HG03097 (cell line): ENCODE results near the gene MORF4L2.
"Not testable (repeated sequence)": the region's sequence is repeated elsewhere in the genome, so short reads cannot be mapped to it uniquely, and the experiment has no call there.

ENCODE experiments used
- ATAC-seq: cut with Tn5 transposase; IDR thresholded peaks from one replicate; pipeline ENCODE4 v1.9.1; 2021; ENCODE audit not compliant: unreplicated experiment, low FRiP score

MORF4L2 gene

DNA sequence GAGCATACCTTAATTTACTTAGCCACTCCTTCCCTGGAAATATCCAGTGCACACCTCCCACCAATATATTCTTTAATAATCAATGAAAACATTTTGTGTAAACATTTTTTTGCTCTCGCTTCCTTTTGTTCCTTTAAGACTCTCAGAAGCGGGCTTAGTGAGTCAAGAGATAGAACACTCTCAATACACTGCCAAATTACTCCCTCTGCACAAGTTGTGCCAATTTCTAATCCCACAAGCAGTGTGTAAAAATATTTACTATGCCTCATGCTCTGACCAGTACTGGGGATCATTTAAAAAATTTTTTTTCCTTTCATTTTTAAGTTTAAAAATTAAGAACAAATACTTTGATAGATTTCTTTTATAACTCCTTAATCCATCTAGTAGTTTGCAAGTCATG is 5.1 kb downstream of the MORF4L2 start:
- no peak for ATAC-seq

DNA sequence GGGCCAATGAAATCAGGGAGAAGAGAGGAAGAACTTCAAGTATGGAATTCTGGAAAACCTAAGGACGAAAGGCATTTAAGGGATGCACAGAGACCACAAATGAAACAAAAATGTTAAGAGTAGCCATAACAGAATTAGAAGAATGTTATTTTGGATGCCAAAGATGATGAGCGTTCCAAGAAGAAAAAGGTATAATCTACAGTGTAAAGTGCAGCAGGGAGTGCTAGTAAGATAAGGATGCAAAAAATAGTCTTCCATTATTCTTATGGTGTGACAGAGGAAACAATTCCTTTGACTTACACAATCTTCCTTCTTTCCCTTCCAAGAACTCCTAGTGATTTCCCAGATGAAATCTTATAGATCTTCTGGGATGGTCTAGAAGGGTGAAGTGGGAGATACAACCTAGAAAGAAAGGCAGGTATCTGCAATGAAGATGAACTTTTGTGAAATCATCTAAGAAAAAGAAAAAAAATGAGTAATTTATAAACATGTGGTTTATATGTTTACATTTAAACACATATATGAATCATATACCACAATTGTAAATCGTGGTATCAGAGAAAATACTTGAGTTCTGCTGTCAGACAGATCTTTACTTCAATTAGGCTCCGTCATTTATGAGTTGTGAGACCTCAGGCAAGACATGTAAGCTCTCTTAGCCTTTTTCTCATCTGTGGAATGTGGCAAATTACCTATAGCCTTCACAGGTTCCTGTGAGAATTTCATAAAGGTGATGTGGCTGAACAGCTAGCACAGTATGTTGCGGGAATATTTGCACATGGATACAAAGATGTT is 8.1 kb downstream of the MORF4L2 start:
- ATAC-seq: no peak

DNA sequence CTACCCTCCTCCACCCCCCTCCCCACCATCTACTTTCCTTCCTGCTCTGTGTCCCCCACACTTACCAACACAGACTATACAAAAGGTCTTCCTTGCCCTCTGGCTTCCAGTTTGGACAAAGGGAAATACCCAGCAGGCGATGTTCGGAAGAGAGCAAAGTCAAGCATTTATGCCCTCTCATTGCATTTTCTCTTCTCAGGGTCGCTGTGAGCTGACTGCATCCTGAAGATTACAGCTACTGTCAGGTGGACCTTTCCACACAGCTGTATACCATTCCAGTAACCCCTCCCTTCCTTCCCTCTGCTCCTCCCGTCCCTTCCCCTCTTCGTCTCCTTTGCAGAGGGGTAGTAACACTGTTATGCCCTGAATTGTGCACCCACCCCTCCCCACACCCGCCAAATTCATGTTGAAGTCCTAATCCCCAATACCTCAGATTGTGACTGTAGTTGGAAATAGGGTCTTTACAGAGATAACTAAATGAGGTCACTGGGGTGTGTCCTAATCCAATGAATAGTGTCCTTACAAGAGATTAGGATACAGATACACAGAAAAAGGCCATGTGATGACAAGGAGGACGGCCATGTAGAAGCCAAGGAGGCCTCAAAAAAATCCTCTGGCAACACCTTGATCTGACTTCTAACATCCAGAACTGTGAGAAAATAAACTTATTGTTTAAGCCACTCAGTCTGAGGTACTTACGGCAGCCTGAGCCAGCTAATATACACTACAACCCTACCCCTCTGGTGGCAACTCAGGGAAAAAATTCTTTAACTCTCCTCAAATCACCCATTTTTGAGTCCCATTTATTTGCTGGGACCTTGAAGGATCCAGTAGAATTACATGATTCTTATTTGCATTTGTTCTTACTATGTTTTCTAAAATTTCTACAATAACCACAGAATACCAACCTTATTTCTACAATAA is 11.7 kb downstream of the MORF4L2 start:
- no peak for ATAC-seq

DNA sequence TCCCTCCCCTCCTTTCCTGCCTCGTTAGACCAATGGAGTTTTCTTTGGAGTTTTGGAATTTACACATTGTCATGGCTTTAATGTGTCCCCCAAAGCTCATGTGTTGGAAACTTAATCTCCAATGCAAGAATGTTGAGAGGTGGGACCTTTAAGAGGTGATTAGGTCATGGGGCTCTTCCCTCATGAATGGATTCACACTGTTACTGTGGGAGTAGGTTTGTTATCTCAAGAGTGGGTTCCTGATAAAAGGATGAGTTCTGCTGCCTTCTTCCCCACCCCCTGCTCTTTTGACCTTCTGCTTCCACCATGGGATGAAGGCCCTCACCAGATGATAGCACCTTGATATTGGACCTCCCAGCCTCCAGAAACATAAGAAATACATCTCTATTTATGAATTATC is 16.8 kb downstream of the MORF4L2 start:
- no peak for ATAC-seq

DNA sequence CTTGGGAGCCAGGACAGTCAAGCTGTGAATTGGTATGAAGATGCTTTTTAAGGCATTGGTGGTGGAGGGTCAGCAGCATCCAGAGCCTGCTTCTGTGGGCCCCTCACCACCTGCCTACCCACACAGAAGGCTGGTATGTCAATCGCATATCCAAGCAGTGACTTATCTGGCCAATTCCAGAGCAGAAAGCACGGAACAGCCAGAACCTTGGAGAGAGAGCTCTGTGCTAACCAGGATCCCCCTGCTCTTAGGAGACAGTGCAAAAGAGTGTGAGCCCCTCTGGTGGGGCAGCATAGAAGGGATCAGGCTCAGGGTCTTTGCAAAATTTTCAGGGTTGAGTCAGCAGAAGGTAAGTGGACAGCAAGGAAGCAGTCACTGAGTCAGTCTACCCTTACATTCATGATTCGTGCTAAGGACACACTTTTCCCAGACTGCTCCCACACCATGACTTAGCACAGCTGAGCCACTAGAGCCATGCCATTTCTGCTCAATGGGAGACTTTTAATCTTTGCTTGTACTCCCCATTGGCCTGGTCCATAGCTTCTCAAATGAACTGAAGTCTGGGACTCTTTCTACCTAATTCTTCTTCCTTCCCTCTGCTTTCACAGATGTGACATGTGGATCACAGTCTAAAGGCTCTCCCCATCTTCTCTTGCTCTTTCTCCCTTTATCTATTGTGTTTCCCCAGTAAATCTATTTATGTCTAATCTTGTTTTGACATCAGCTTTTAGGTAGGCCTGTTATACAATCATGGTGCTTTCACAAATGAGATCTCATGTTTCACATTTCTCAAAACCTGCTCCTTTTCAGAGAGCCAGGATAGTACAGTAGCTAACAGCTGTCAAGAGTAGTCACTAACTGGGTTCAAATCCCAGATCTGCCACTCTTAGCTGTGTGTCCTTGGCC is 20.0 kb downstream of the MORF4L2 start:
- no peak for ATAC-seq

DNA sequence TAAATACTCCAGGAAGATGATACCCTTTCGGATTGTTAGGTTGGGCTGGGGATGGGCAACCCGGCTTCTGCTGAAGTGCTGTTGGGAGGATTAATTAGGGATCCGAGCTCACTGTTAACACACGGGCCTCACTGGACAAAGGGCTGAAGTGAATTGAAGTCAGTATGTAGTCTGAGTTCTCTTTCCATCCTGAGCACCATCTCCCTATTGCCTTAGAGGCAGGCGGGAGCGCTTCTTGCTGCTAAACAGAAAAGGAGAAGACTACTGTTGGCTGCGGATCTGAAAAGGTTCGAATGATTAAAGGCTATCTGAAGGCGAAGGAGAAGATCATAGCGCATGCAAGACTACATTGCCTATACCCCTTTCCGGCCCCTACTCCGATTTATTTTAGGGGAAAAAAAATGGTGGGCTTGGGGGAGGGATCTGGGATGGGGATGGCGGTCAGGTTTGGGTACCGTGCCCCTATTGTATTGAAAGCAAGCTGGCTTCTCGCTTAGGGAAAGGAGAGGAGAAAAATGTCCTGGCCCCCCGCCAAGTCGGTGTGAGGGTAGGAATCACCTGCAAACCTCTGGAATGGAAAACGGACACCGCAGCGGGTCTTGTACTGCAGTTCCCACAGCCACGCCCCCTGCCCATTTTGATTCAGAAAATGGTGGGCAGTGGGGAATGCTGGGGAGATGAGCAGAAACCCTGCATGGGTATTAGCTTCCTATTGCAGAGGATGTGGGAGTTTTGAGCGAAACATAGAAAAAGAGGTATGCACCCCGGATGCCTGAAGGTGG is 22.3 kb downstream of the MORF4L2 start:
- no peak for ATAC-seq

DNA sequence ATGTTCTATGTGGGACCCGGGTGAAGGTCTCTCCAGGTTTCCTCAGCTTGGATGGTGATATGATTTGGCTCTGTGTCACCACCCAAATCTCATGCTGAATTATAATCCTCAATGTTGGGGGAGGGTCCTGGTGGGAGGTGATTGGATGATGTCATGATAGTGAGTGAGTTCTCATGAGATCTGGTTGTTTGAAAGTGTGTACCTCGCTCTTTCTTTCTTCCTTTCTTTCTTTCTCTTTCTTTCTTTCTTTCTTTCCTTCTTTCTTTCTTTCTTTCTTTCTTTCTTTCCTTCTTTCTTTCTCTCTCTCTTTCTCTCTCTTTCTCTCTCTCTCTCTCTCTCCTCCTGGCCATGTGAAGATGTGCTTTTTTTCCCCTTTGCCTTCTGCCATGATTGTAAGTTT is 27.0 kb downstream of the MORF4L2 start:
- ATAC-seq: not testable (repeated sequence)

DNA sequence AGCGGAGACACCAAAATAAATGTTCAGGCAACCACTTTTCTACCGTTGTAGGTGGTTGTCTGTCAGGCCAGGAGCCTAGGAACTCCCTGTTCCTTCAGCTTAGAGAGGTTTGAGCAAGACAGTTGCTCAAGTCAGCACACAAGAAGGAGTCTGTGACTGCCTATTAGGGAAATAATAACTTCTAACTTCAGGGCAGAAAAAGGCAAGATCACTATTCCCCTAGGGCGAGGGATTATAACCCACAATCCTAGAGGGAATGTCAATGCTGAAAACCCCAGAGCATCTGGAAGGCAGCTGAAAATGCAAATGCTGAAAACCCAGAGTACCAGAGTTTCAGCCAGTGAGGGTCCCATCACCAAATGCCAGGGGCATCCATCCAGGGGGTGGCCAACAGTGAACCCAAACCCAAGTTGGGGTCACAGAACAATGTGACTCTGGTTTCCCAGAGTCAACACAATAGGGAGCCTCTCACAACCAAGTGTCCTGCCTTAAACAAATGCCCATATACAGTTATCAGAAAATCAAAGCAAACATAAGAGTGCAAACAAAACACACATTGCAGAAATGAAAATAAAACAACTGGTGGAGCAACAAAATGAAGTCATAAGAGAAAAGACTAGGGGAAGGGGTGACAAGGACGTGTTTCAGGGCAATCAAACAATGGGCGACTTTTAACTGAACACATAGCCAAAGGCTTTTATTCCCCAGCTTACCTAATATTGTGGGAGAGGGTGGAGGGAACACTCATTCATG is 27.6 kb downstream of the MORF4L2 start:
- ATAC-seq: no peak

DNA sequence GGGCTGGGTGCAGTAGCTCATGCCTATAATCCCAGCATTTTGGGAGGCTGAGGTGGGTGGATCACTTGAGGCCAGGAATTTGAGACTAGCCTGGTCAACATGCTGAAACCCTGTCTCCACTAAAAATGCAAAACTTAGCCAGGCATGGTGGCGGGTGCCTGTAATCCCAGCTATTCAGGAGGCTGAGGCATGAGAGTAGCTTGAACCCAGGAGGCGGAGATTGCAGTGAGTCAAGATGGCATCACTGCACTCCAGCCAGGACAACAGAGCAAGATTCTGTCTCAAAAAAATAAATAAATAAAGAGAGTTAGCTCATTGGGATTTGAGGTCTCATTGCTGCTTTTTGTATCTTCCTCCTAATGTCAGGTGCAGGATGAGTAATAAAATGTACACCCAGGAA is 29.4 kb downstream of the MORF4L2 start:
- not testable (repeated sequence) for ATAC-seq

DNA sequence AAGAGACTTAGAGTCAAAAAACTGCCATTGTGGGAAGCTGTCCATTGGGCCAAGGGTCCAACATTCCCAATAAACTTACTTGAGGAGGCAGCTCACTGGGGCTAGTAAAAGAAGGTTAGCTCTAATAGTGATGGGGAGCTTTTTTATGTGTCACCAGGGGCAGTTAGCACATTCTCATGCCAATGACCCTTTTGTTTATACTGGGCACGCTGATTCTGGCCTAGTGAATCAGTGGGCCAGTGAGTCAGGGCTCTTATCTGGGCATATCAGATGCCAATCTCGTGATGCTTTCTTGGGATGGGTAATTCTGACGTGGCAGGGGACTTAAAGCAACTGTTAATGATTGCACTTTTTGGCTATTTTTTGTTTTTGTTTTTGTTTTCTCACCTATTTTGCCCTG is 29.9 kb downstream of the MORF4L2 start:
- ATAC-seq: no peak

DNA sequence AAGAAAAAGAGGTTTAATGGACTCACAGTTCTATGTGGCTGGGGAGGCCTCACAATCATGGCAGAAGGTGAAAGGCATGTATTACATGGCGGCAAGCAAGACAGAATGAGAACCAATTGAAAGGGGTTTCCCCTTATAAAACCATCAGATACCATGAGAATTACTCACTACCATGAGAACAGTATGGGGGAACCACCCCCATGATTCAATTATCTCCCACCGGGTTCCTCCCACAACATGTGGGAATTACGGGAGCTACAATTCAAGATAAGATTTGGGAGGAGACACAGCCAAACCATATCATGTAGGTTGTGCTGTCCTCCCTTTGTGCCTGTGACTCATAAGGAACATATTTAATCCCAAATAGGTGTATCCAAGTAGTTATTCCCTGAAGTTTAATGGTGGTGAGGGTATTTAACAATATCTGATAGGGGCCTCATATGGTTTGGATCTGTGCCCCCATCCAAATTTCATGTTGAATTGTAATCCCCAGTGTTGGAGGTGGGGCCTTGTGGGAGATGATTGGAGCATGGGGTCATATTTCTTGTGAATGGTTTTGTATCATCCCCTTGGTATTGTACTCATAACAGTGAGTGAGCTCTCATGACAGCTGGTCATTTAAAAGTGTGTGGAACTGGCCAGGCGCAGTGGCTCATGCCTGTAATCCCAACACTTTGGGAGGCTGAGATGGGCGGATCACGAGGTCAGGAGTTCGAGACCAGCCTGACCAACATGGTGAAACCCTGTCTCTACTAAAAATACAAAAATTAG is 31.1 kb downstream of the MORF4L2 start:
- not testable (repeated sequence) for ATAC-seq

DNA sequence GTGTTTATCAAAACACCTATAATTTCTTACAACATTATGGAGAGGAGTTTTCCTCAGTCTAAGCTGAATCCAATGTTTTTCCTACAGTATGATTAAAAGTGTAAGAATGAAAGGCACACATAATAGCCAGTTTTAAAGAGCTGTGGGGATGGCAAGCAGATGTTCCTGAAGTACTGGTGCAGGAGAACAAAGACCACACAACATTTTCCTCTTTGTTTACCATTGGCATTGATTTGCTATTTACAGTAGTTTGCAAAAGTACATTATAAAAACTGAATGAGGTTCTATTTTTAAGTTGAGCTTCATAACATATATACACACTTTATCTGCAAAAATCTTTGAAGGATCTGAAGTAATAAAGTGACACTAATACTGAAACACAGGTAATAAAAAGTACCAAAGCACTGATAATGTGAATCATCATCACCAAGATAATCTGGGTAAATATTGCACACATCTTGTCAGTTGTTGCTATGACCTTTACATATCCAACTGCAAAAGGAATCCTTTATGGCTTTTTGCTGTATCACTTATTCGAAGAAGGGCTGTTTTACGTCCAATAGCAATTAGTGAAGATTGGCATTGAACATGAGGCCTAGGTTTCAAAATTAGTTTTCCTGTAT is 35.2 kb downstream of the MORF4L2 start:
- no peak for ATAC-seq

DNA sequence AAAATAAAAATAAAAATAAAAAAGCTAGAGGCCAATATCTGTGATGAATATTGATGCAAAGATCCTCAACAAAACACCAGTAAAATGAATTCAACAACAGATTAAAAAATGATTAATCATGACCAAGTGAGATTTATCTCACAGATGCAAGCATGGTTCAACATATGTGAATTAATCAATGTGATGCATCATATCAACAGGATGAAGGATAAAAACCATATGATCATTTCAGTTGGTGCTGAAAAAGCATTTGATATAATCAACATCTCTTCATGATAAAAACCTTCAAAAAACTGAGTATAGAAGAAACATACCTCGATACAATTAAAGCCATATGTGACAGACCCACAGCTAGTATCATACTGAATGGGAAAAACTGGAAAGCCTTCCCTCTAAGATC is 38.9 kb downstream of the MORF4L2 start:
- ATAC-seq: no peak

DNA sequence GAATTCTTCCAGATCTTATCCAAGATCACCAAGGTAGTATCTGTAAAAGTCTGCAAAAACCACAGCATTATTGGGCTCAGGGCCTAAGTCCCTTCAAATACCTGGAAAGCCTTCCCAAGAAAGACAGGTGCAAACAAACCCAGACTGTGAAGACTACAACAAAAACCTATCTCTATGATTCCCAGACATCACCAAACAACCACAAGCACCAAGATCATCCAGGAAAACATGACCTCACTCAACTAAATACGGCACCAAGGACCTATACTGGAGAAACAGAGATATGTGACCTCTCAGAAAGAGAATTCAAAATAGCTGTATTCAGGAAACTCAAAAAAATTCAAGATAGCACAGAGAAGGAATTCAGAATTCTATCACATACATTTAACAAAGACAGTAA is 42.4 kb downstream of the MORF4L2 start:
- no peak for ATAC-seq

DNA sequence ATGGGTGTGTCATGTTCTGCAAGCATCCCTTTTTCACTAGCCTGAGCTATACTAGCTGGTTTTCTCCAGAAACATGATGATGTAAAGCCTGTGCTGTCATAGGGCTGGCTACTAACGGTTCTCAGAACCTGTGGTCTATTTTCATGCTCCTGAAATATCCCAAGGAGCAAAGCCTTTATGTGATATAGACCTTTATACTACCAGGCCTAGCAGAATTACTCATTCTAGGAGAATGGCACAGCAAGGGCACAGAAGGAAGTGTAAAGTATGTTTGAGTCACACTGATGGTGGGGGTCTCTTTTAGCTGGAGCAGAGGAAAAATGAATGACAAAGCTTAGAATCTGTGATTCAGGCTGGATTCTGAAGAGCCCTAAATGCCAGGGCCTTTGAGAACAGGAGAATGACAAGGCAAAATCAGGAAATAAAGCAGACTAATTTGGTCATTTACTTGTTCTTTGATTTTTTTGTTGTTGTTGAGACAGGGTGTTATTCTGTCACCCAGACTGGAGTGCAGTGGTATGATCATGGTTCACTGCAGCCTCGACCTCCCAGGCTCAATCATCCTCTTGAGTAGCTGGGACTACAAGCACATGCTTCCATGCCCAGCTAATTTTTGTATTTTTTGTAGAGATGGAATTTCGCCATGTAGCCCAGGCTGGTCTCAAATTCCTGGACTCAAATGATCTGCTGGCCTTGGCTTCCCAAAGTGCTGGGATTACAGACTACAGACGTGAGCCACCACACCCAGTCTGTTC is 45.9 kb downstream of the MORF4L2 start:
- ATAC-seq: no peak

DNA sequence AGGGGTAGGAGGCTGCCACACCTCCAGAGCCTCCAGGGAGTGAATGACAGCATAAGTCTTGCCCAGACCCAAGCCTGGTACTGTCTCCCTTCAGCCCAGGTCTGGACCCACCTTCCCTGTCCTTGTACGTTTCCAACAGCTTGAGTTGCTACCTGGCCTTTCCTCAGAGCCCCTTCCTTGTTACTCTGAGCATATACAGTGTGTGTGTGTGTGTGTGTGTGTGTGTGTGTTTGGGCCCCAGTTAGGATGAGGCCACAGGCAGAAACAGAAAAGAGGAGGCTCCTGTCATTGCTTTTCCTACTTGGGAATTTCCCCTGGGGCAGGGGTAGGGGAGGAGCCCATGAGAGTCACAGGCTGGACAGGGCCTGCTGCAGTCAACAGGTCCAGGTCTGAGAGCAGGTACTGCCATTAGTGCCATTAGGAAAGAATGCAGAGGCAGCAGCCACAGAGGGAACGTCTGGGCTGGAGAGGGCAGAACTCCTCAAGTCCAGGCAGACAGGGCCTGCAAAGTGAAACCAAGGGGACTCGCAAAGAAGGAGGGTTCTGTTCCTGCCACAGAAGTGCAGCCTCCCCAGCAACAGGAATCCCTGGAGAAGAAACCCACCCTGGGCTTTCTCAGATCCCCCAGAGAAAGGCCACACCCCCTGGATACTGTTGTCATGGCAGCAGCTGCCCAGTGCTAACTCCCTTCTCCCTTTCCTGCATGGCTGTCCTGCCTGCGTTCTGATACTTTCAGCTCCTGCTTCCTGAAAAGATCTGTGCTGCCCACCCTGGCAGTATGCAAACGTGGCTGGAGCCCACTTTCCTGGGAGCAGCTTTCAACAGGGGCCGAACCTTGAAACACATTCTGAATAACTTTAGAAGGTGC is 47.8 kb downstream of the MORF4L2 start:
- ATAC-seq: not testable (repeated sequence)
